ENCODE results near the gene DEDD. TPM values are rescaled to one million over a fixed set of nuclear protein-coding genes. Genes with fewer than 3 reads are reported as not detected.

The DEDD gene
- total and polyA plus RNA-seq, 2 donors (not counting 1 experiment from before 2014, with no cell fraction given): 21.6 to 40.3 TPM

- no peak within 1 kb of the TSS for H2AFZ ChIP-seq (ENCODE audit: low read length)
- no peak within 1 kb of the TSS for H3K4me3 ChIP-seq (replicated peaks in 1 of 4; ENCODE audit: control extremely low read depth in 1 of 4, insufficient read depth in 1 of 4, low read depth in 3 of 4, low read length in 4 of 4)
- no peaks in the 10 kb centered on the region for H3K9me3 ChIP-seq (ENCODE audit: control insufficient read depth, insufficient read depth, low read depth, low read length)
- H3K27me3 ChIP-seq (ENCODE audit: control insufficient read depth, insufficient read depth, low read length): no peaks in the 10 kb centered on the region
- H3K4me1 ChIP-seq (ENCODE audit: control insufficient read depth, extremely low read depth, insufficient read depth, low read length): peaks cover 11% of the 10 kb centered on the region
- no peak within 1 kb of the TSS for H3K9ac ChIP-seq (ENCODE audit: insufficient read depth, low read length)
- H3K4me2 ChIP-seq (ENCODE audit: extremely low read depth, insufficient read depth, low read length): no peak within 1 kb of the TSS
- H3K27ac ChIP-seq (ENCODE audit: insufficient read depth, low read length): no peak within 1 kb of the TSS
- no peak for DNase-seq (ENCODE audit: low read depth in 2 of 2)
- no peaks in the 10 kb centered on the region for H3K79me2 ChIP-seq (ENCODE audit: control insufficient read depth, insufficient read depth, low read length)
- no peaks in the 10 kb centered on the region for H3K36me3 ChIP-seq (ENCODE audit: control insufficient read depth, insufficient read depth, low read length)
- TF ChIP-seq, protein P1, sequence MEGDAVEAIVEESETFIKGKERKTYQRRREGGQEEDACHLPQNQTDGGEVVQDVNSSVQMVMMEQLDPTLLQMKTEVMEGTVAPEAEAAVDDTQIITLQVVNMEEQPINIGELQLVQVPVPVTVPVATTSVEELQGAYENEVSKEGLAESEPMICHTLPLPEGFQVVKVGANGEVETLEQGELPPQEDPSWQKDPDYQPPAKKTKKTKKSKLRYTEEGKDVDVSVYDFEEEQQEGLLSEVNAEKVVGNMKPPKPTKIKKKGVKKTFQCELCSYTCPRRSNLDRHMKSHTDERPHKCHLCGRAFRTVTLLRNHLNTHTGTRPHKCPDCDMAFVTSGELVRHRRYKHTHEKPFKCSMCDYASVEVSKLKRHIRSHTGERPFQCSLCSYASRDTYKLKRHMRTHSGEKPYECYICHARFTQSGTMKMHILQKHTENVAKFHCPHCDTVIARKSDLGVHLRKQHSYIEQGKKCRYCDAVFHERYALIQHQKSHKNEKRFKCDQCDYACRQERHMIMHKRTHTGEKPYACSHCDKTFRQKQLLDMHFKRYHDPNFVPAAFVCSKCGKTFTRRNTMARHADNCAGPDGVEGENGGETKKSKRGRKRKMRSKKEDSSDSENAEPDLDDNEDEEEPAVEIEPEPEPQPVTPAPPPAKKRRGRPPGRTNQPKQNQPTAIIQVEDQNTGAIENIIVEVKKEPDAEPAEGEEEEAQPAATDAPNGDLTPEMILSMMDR (conservative IDR thresholded peaks at IDR 0.05 in 1 of 2, IDR thresholded peaks at IDR 0.05 in 1 of 2; ENCODE audit: low read depth in 1 of 2, low read length in 2 of 2): no peak
- no peak for TF ChIP-seq EZH2 (IDR thresholded peaks at IDR 0.05; ENCODE audit: low read length, missing control alignments)
- H4K20me1 ChIP-seq (ENCODE audit: control insufficient read depth, extremely low read depth, insufficient read depth, low read length): no peaks in the 10 kb centered on the region
Measured at GRCh38 chr1:161089251-161089924, 43.1 kb downstream of the DEDD start, which contains the start of gene NECTIN4. Gene NECTIN4 (minus strand): TSS chr1:161089558. CDS start chr1:161089296, 262 bp downstream.

DNA sequence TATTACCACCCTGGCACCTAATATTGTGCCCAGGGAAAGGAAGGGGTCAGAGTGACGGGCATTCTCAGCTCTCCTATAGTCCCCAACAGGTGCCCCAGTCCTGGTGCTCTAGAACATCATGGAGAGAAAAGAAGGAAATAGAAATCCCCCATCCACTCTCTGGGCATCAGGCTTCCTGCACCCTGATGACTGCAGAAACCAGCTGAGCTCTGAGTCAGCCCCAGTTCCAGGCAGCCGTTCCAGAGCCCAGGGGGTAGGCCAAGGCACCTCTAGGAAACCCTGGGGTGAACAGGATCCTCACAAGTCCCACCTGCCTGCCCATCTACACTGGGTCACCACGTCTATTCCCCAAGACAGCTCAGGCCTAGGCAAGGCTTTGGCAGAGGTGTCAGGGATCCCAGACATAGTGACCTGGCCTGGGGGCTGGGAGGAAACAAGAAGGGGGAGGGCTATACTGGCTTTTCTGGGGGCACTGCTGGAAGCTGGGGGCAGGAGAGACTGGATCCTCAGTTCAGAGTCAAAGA lies 43.8 kb downstream of the DEDD start:
- Histone ChIP-seq H2AFZ (ENCODE audit: low read length) (no peak overlapping the region), H3K9ac (ENCODE audit: insufficient read depth, low read length) (no peak overlapping the region), H3K9me3 (ENCODE audit: control insufficient read depth, insufficient read depth, low read depth, low read length) (no peaks in the 10 kb centered on the region), H3K79me2 (ENCODE audit: control insufficient read depth, insufficient read depth, low read length) (no peaks in the 10 kb centered on the region), H3K27me3 (ENCODE audit: control insufficient read depth, insufficient read depth, low read length) (no peaks in the 10 kb centered on the region), H3K36me3 (ENCODE audit: control insufficient read depth, insufficient read depth, low read length) (no peaks in the 10 kb centered on the region), H3K27ac (ENCODE audit: insufficient read depth, low read length) (no peak overlapping the region), H4K20me1 (ENCODE audit: control insufficient read depth, extremely low read depth, insufficient read depth, low read length) (no peaks in the 10 kb centered on the region), H3K4me3 (replicated peaks in 1 of 4; ENCODE audit: control extremely low read depth in 1 of 4, insufficient read depth in 1 of 4, low read depth in 3 of 4, low read length in 4 of 4) (no peak overlapping the region), H3K4me1 (ENCODE audit: control insufficient read depth, extremely low read depth, insufficient read depth, low read length) (peaks cover 18% of the 10 kb centered on the region), H3K4me2 (ENCODE audit: extremely low read depth, insufficient read depth, low read length) (no peak overlapping the region)
- no peak for TF ChIP-seq EZH2 (IDR thresholded peaks at IDR 0.05; ENCODE audit: low read length, missing control alignments)
- TF ChIP-seq, protein P1 (conservative IDR thresholded peaks at IDR 0.05 in 1 of 2, IDR thresholded peaks at IDR 0.05 in 1 of 2; ENCODE audit: low read depth in 1 of 2, low read length in 2 of 2): no peak
- peak in 1 of 2 donors; percentile 48 for DNase-seq (ENCODE audit: low read depth in 2 of 2)

- Histone ChIP-seq H3K27ac (ENCODE audit: insufficient read depth, low read length) (no peak overlapping the region), H3K27me3 (ENCODE audit: control insufficient read depth, insufficient read depth, low read length) (no peaks in the 10 kb centered on the region), H2AFZ (ENCODE audit: low read length) (no peak overlapping the region), H3K9ac (ENCODE audit: insufficient read depth, low read length) (no peak overlapping the region), H3K4me1 (ENCODE audit: control insufficient read depth, extremely low read depth, insufficient read depth, low read length) (peaks cover 21% of the 10 kb centered on the region), H3K9me3 (ENCODE audit: control insufficient read depth, insufficient read depth, low read depth, low read length) (no peaks in the 10 kb centered on the region), H4K20me1 (ENCODE audit: control insufficient read depth, extremely low read depth, insufficient read depth, low read length) (no peaks in the 10 kb centered on the region), H3K4me3 (replicated peaks in 1 of 4; ENCODE audit: control extremely low read depth in 1 of 4, insufficient read depth in 1 of 4, low read depth in 3 of 4, low read length in 4 of 4) (no peak overlapping the region), H3K4me2 (ENCODE audit: extremely low read depth, insufficient read depth, low read length) (no peak overlapping the region), H3K79me2 (ENCODE audit: control insufficient read depth, insufficient read depth, low read length) (no peaks in the 10 kb centered on the region), H3K36me3 (ENCODE audit: control insufficient read depth, insufficient read depth, low read length) (no peaks in the 10 kb centered on the region)
- no peak for TF ChIP-seq EZH2 (IDR thresholded peaks at IDR 0.05; ENCODE audit: low read length, missing control alignments)
- TF ChIP-seq, protein P1 (conservative IDR thresholded peaks at IDR 0.05 in 1 of 2, IDR thresholded peaks at IDR 0.05 in 1 of 2; ENCODE audit: low read depth in 1 of 2, low read length in 2 of 2): no peak
- DNase-seq (ENCODE audit: low read depth in 2 of 2): no peak
Measured at GRCh38 chr1:161086457-161086856, 46.0 kb downstream of the DEDD start.
